AG09319 (cell line): ENCODE measurements around the gene ZBTB20.

Experiments
- DNase-seq: peaks from one replicate; pipeline ENCODE4 v3.0.0-alpha.2; 2010; ENCODE audit warnings: low read depth; ENCODE audit errors: extremely low read depth
- TF ChIP-seq, protein P1 (sequence below): IDR thresholded peaks from 2 replicates; pipeline ENCODE4 v1.5.1; 2011; ENCODE audit warnings: low read depth, mild to moderate bottlenecking, inconsistent platforms, low read length, moderate library complexity

Gene ZBTB20

DNA sequence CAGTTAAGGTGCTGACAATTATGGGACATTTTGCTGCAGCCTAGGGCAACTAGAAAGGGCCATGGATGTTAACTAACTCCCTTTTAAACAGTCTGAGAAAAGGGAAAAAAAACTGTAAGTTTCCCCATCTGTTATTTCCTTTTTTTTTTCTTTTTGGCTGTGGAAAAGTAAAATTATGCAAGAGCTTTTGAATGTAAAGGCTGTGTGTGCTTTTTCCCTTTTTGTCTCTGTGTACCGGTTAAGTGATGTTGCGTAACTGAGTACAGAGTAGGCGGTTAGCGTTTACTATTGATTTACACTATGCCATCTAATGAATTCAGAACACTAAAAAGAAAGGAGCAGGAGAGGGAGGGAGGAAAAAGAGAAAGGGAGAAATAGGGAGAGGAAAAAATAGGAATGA lies 449.7 kb downstream of the ZBTB20 start:
- no peak for DNase-seq
- TF ChIP-seq, protein P1, sequence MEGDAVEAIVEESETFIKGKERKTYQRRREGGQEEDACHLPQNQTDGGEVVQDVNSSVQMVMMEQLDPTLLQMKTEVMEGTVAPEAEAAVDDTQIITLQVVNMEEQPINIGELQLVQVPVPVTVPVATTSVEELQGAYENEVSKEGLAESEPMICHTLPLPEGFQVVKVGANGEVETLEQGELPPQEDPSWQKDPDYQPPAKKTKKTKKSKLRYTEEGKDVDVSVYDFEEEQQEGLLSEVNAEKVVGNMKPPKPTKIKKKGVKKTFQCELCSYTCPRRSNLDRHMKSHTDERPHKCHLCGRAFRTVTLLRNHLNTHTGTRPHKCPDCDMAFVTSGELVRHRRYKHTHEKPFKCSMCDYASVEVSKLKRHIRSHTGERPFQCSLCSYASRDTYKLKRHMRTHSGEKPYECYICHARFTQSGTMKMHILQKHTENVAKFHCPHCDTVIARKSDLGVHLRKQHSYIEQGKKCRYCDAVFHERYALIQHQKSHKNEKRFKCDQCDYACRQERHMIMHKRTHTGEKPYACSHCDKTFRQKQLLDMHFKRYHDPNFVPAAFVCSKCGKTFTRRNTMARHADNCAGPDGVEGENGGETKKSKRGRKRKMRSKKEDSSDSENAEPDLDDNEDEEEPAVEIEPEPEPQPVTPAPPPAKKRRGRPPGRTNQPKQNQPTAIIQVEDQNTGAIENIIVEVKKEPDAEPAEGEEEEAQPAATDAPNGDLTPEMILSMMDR = no peak

DNA sequence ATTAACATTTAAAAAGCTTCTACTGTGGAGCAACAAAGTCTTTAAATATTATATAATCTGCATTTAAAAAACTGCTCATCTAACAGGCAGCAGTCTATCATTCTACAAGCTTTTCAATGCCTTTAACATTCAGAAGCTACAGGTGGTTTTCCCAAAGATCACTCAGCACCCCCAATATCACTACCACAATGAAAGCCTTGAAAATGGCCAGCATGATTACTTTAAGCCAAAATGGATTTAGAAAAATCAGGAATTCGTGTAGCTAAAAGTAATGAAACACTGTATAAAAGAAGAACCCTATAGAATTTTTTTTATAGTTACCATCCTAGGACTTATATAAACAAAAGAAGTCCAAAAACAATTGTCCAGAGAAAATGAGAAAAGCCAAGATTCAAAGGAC lies 452.8 kb downstream of the ZBTB20 start:
- TF ChIP-seq, protein P1 = no peak
- no peak for DNase-seq

DNA sequence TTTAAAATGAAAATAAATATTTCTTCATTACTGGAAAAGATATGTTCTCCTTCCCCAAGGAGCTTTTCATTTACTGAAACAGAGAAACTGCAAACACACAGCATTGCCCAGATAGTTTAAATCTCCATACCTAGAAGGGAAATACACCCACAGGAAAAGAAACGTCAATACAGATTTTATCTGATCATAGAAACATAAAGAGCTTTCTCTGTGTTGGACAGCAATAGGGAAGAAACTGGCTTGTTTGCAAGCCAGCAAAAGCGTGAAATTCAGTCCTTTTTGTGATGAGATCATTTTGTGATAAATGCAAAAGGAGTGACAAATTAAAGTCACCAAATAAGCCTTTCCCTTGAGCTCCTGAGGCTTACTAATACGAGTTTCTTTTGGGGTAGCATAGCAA lies 455.2 kb downstream of the ZBTB20 start:
- TF ChIP-seq, protein P1 = no peak
- DNase-seq = no peak

DNA sequence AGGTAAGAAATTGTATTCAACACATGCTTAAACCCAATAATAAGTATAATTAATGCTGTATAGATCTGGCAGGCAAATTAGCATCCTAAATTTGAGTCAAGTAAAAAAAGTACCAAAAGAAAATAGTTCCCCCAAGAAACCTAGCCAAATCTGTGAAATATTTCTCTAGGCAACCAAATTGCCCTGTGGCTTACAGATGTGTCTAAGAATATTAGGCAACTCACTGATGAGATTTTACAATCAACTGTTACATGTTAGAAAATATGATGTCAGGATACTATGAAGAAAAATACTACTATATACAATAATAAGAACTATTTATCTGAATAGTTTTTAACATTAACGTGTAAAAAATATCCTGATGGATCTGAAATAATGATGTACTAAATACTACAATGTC lies 456.2 kb downstream of the ZBTB20 start:
- TF ChIP-seq, protein P1 = no peak
- no peak for DNase-seq

DNA sequence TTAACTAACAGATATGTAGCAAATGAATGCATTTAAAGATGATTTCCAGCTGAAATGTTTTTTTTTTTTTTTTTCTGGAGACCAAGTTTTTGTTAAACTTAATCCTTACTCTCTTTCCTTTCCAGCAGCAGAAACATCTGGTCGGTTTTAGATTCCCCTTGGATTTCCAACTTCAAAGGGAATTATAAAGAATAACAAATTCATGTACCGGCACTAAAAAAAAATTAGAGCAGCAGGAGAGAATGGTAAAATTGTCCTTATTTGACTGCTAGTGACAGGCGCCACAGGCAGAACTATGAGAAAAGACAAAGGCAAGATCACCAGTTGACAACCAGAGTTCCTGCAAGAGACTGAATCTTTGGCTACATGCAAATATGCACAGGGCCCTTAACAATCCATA lies 459.9 kb downstream of the ZBTB20 start:
- DNase-seq = no peak
- TF ChIP-seq, protein P1 = no peak

DNA sequence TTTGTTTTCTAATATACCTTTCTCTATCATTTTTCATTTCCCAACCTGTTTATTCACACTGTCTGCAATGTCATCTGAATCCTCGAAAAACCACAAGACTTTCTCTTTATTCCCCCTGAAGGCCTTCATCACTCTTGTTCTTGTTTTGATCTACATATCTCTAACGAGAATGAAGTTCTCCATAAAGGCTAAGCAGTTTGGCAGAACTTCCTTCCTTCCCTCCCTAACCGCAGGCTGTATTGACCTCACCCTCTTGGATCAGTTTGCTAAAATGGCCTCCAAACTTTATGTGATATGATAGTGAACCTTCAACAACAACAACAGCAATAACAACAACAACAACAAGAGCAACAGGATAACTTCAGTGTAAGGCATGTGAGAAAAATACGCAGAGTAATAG lies 460.5 kb downstream of the ZBTB20 start:
- DNase-seq = no peak
- TF ChIP-seq, protein P1 = no peak

DNA sequence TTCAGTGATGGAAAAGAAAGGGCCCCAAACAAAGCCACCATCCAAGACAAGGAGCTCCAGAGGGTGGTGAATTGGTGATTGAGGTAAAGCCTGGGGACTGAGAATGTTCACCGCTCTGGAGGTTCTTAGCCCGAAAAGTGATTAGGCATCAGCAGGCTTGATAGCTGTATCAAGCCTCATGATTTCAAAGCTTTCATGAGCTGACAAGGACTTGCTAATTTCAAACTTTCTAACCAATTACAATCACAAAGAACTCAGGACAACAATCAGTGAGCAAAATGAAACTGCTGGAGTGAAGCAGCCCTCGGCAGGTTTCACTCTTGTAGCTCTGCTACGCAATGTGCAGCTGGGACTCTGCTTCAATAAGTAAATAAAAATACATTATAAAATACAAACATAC lies 461.9 kb downstream of the ZBTB20 start:
- no peak for DNase-seq
- TF ChIP-seq, protein P1 = no peak
